Colonic mucosa (tissue), 4 donors: Measurements from ENCODE around the gene MX2. TPM values are rescaled to one million over a fixed set of nuclear protein-coding genes. Genes with fewer than 3 reads are reported as not detected.
A peak's percentile ranks its signal among the peaks of the same experiment; 100 is the strongest.
"Not testable (repeated sequence)": the region's sequence is repeated elsewhere in the genome, so short reads cannot be mapped to it uniquely, and the experiment has no call there.

Experiments
- DNase-seq: peaks from one replicate; pipeline ENCODE4 v3.0.0-alpha.2; 2020
- H3K27ac ChIP-seq: fragments of 200-600 bp; one replicate; pipeline ENCODE4 v1.8.0; 2021
- H3K27me3 ChIP-seq: fragments of 200-600 bp; one replicate; pipeline ENCODE4 v1.8.0; 2021
- H3K36me3 ChIP-seq: fragments of 200-600 bp; one replicate; pipeline ENCODE4 v1.8.0; 2021
- H3K4me1 ChIP-seq: fragments of 200-600 bp; one replicate; pipeline ENCODE4 v1.8.0; 2021; ENCODE audit warnings: mild to moderate bottlenecking
- H3K4me3 ChIP-seq: fragments of 200-600 bp; one replicate; pipeline ENCODE4 v1.8.0; 2021
- H3K9ac ChIP-seq, 2 donors: one replicate each; pipeline ENCODE4 v1.7.0; 2013; ENCODE audit warnings: control low read depth in 2 of 2, low read depth in 2 of 2, low read length in 2 of 2
- H3K9me3 ChIP-seq: fragments of 200-600 bp; one replicate; pipeline ENCODE4 v1.8.0; 2021
- CTCF ChIP-seq: fragments of 200-600 bp; IDR thresholded peaks from one replicate; pipeline ENCODE4 v1.8.0; 2022; ENCODE audit warnings: antibody characterized with exemption, mild to moderate bottlenecking
- intact Hi-C: fragments of 100-400 bp; cut with DNase I; formaldehyde crosslinking; loops from one replicate; pipeline ENCODE4 v1.14.1; 2022
- total RNA-seq, 2 donors: library from RNA; stranded (reverse); fragmentation: NEBNext Ultra II Directional in 1 of 2; extraction: Animal tissue kit (Norgen Biotek cat#: 25700) in 1 of 2; gene quantifications; one replicate each; pipeline ENCODE4 v1.2.1, GENCODE V29; 2021
- donor health status: healthy.
- donor health status: DM: no; HTN: no; CAD: no.
- donor health status: DM: no; HTN: no; CAD: no.

The MX2 gene
- total RNA-seq: 1 to 10 TPM; 2.0 to 2.5 TPM

GRCh38 chr21:41361786-41362604 lies at the start of gene MX2:
TSS of gene MX2 (plus strand) at chr21:41362027. CDS start at chr21:41376907, 14,880 bp downstream.
- H3K27me3 ChIP-seq: no peaks in the 10 kb centered on the region
- no peaks in the 10 kb centered on the region for H3K36me3 ChIP-seq
- H3K4me1 ChIP-seq: peaks cover 6% of the 10 kb centered on the region
- no peak for TF ChIP-seq CTCF
- peak within 1 kb of the TSS; percentile 27 for H3K4me3 ChIP-seq
- peak within 1 kb of the TSS; percentile 54 to 70 for H3K9ac ChIP-seq
- DNase-seq: peak; percentile 61
- H3K9me3 ChIP-seq: no peaks in the 10 kb centered on the region
- H3K27ac ChIP-seq: peak within 1 kb of the TSS; percentile 69
- intact Hi-C loops: loop anchor here (5.0 kb wide), 1 partner anchor 80 kb away; no protein-coding TSS in a partner anchor

- DNase-seq, H3K4me1 ChIP-seq, H3K9ac ChIP-seq, H3K9me3 ChIP-seq, intact Hi-C loops, H3K4me3 ChIP-seq, H3K36me3 ChIP-seq, H3K27ac ChIP-seq: not testable (repeated sequence)
- H3K27me3 ChIP-seq: peaks cover 36% of the 10 kb centered on the region
Measured at GRCh38 chr21:41313285-41314164, 48.3 kb upstream of the MX2 start.

GRCh38 chr21:41315726-41316125 lies 46.1 kb upstream of the MX2 start:
- H3K27me3 ChIP-seq: peaks cover 29% of the 10 kb centered on the region
- no peak overlapping the region for H3K27ac ChIP-seq
- H3K36me3 ChIP-seq: no peaks in the 10 kb centered on the region
- no peaks in the 10 kb centered on the region for H3K4me1 ChIP-seq
- intact Hi-C loops: no loop called here
- DNase-seq: no peak
- H3K9ac ChIP-seq: no peak overlapping the region
- no peaks in the 10 kb centered on the region for H3K9me3 ChIP-seq
- no peak overlapping the region for H3K4me3 ChIP-seq
- TF ChIP-seq CTCF: no peak

GRCh38 chr21:41316200-41317062 lies 45.4 kb upstream of the MX2 start, which contains the start of gene FAM3B:
TSS of gene FAM3B (plus strand) at chr21:41316801. CDS start at chr21:41316880, 79 bp downstream.
- no peak for DNase-seq
- H3K36me3 ChIP-seq: no peaks in the 10 kb centered on the region
- TF ChIP-seq CTCF: no peak
- no peaks in the 10 kb centered on the region for H3K9me3 ChIP-seq
- peak within 1 kb of the TSS; percentile 12 for H3K4me3 ChIP-seq
- H3K9ac ChIP-seq: peak within 1 kb of the TSS in 1 of 2 donors; percentile 57
- H3K27ac ChIP-seq: no peak within 1 kb of the TSS
- intact Hi-C loops: no loop called here
- H3K4me1 ChIP-seq: no peaks in the 10 kb centered on the region
- H3K27me3 ChIP-seq: peaks cover 29% of the 10 kb centered on the region

GRCh38 chr21:41317063-41317392 lies 44.8 kb upstream of the MX2 start:
- H3K9ac ChIP-seq: peak overlapping the region in 1 of 2 donors; percentile 57
- intact Hi-C loops: no loop called here
- peak overlapping the region; percentile 12 for H3K4me3 ChIP-seq
- H3K4me1 ChIP-seq: no peaks in the 10 kb centered on the region
- no peak overlapping the region for H3K27ac ChIP-seq
- TF ChIP-seq CTCF: no peak
- DNase-seq: no peak
- H3K9me3 ChIP-seq: no peaks in the 10 kb centered on the region
- no peaks in the 10 kb centered on the region for H3K36me3 ChIP-seq
- H3K27me3 ChIP-seq: peaks cover 29% of the 10 kb centered on the region
